K562 (cell line): ENCODE results near the gene GJC2. TPM values are rescaled to one million over a fixed set of nuclear protein-coding genes. Genes with fewer than 3 reads are reported as not detected.

Source experiments
- ASH1L ChIP-seq: fragments of 450-650 bp; IDR thresholded peaks from 2 replicates; pipeline ENCODE4 v1.6.1; 2018; ENCODE audit warnings: borderline replicate concordance, mild to moderate bottlenecking, low read depth; ENCODE audit not compliant: partially characterized antibody
- DNMT1 ChIP-seq: fragments of 450-650 bp; IDR thresholded peaks from 2 replicates; pipeline ENCODE4 v1.6.1; 2016; ENCODE audit warnings: antibody characterized with exemption, mild to moderate bottlenecking
- GATAD2B ChIP-seq: fragments of 450-650 bp; IDR thresholded peaks from 2 replicates; pipeline ENCODE4 v1.6.1; 2017; ENCODE audit warnings: mild to moderate bottlenecking, borderline replicate concordance
- KLF10 ChIP-seq: fragments of 250-450 bp; sonication (Bioruptor Pico); IDR thresholded peaks from 2 replicates; pipeline ENCODE4 v1.6.1; 2021; ENCODE audit warnings: matching md5 sums
- NR0B1 ChIP-seq: fragments of 450-650 bp; IDR thresholded peaks from one replicate; pipeline ENCODE4 v1.6.1; 2018; ENCODE audit warnings: mild to moderate bottlenecking, moderate library complexity; ENCODE audit not compliant: partially characterized antibody
- PHB2 ChIP-seq: fragments of 450-650 bp; IDR thresholded peaks from 2 replicates; pipeline ENCODE4 v1.6.1; 2017; ENCODE audit warnings: low read depth
- PYGO2 ChIP-seq: fragments of 450-650 bp; IDR thresholded peaks from 2 replicates; pipeline ENCODE4 v1.6.1; 2016; ENCODE audit warnings: mild to moderate bottlenecking, missing genetic modification characterization, moderate library complexity, missing compliant biosample characterization
- RBM22 ChIP-seq: fragments of 200-400 bp; formaldehyde crosslinking; IDR thresholded peaks from 2 replicates; pipeline ENCODE4 v1.6.1; 2018; ENCODE audit warnings: low read length, low read depth; ENCODE audit not compliant: poor library complexity, severe bottlenecking
- SIN3A ChIP-seq, 2 experiments: fragments of 150-350 bp in 1 of 2; IDR thresholded peaks; 2 replicates each; pipeline ENCODE4 v1.6.1; 2011 to 2016; ENCODE audit warnings: borderline replicate concordance in 2 of 2, low read depth in 2 of 2, low read length in 2 of 2, mild to moderate bottlenecking in 2 of 2, moderate library complexity in 2 of 2; ENCODE audit not compliant: control insufficient read depth in 1 of 2
- SLC30A9 ChIP-seq: fragments of 250-450 bp; sonication (Bioruptor Pico); IDR thresholded peaks from 2 replicates; pipeline ENCODE4 v1.8.0; 2022; ENCODE audit warnings: mild to moderate bottlenecking, moderate library complexity
- SOX6 ChIP-seq: fragments of 450-650 bp; IDR thresholded peaks from 2 replicates; pipeline ENCODE4 v1.6.1; 2014; ENCODE audit warnings: mild to moderate bottlenecking
- TBL1XR1 ChIP-seq, 2 experiments: IDR thresholded peaks; 2 replicates each; pipeline ENCODE4 v1.6.1; 2012; ENCODE audit warnings: improper control_type of control experiment in 2 of 2, low read length in 2 of 2, mild to moderate bottlenecking in 1 of 2
- TCFL5 ChIP-seq: fragments of 250-450 bp; sonication (Bioruptor Pico); conservative IDR thresholded peaks from 2 replicates; pipeline ENCODE4 v1.6.1; 2021; ENCODE audit warnings: mild to moderate bottlenecking, moderate library complexity, matching md5 sums
- THAP12 ChIP-seq: fragments of 250-450 bp; sonication (Bioruptor Pico); IDR thresholded peaks from 2 replicates; pipeline ENCODE4 v1.9.0; 2021; ENCODE audit warnings: mild to moderate bottlenecking, inconsistent platforms
- ZNF212 ChIP-seq: fragments of 450-650 bp; formaldehyde crosslinking; IDR thresholded peaks from 2 replicates; pipeline ENCODE4 v1.4.0; 2020; ENCODE audit warnings: mild to moderate bottlenecking
- ZNF274 ChIP-seq: IDR thresholded peaks from 2 replicates; pipeline ENCODE4 v1.6.1; 2011; ENCODE audit warnings: low read depth, mild to moderate bottlenecking, low read length, moderate library complexity, borderline replicate concordance
- ZNF282 ChIP-seq: sonication (generic); formaldehyde crosslinking; IDR thresholded peaks from 2 replicates; pipeline ENCODE4 v1.8.1; 2023; ENCODE audit warnings: missing genetic modification reagents
- ZNF384 ChIP-seq: IDR thresholded peaks from 2 replicates; pipeline ENCODE4 v1.6.1; 2012; ENCODE audit warnings: low read depth, low read length, improper control_type of control experiment
- ZNF507 ChIP-seq: conservative IDR thresholded peaks from 2 replicates; pipeline ENCODE4 v1.6.1; 2017; ENCODE audit warnings: missing genetic modification characterization, missing compliant biosample characterization
- polyA plus RNA-seq, 8 experiments: library from polyadenylated mRNA; depleted of rRNA in 4 of 8; stranded (reverse) in 5 of 8; unstranded in 3 of 8; fragments of >200 nt; fragmentation: Nextera tagmentation in 2 of 8; fragmentation: Illumina TruSeq in 1 of 8; extraction: Ambion mirVana in 2 of 8; extraction: Trizol in 1 of 8; gene quantifications; 2 replicates each; pipeline versions ENCODE4 v1.2.1 to v1.2.3, GENCODE V29; 2011 to 2014; ENCODE audit warnings: inconsistent platforms in 1 of 8, missing spikeins in 1 of 8
- total RNA-seq, 7 experiments: library from RNA; depleted of rRNA in 6 of 7; stranded (reverse); fragments of >200 nt in 6 of 7; fragmentation: Illumina TruSeq in 2 of 7; extraction: Trizol in 2 of 7; gene quantifications; 2 replicates each; pipeline versions ENCODE4 v1.2.1 to v1.2.3, GENCODE V29; 2011 to 2021; ENCODE audit warnings: low replicate concordance in 1 of 7
- TF ChIP-seq, protein P1 (sequence below): IDR thresholded peaks from 2 replicates; pipeline ENCODE4 v1.6.1; 2012; ENCODE audit warnings: low read depth, low read length, improper control_type of control experiment, borderline replicate concordance
- TF ChIP-seq, protein P2 (sequence below): fragments of 450-650 bp; IDR thresholded peaks from 2 replicates; pipeline ENCODE4 v1.6.1; 2016; ENCODE audit warnings: borderline replicate concordance
- TF ChIP-seq, protein P3 (sequence below): fragments of 250-450 bp; sonication (Bioruptor Pico); IDR thresholded peaks from 2 replicates; pipeline ENCODE4 v1.8.0; 2021; ENCODE audit warnings: moderate library complexity, mild to moderate bottlenecking, inconsistent platforms

Gene GJC2
- total and polyA plus RNA-seq, 9 of the 15 experiments (the other 6 are each of a cell fraction or from before 2014, with no cell fraction given): 0.03 to 0.62 (median 0.11) TPM; not detected in 2

- TF ChIP-seq, protein P1, sequence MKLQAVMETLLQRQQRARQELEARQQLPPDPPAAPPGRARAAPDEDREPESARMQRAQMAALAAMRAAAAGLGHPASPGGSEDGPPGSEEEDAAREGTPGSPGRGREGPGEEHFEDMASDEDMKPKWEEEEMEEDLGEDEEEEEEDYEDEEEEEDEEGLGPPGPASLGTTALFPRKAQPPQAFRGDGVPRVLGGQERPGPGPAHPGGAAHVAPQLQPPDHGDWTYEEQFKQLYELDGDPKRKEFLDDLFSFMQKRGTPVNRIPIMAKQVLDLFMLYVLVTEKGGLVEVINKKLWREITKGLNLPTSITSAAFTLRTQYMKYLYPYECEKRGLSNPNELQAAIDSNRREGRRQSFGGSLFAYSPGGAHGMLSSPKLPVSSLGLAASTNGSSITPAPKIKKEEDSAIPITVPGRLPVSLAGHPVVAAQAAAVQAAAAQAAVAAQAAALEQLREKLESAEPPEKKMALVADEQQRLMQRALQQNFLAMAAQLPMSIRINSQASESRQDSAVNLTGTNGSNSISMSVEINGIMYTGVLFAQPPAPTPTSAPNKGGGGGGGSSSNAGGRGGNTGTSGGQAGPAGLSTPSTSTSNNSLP: no peak
- TF ChIP-seq ASH1L (no peak), SIN3A (IDR thresholded peaks at IDR 0.05; ENCODE audit: borderline replicate concordance in 2 of 2, control insufficient read depth in 1 of 2, low read depth in 2 of 2, low read length in 2 of 2) (no peak), SOX6 (no peak), ZNF282 (CRISPR knock-in tag) (no peak), NR0B1 (no peak), SLC30A9 (CRISPR knock-in tag) (no peak), ZNF507 (tag) (no peak), TBL1XR1 (IDR thresholded peaks at IDR 0.05; ENCODE audit: low read length in 2 of 2) (no peak), TCFL5 (CRISPR knock-in tag) (no peak), PYGO2 (tag) (peak; percentile 62; the same call in 1 of the 2 replicates), RBM22 (no peak), KLF10 (CRISPR knock-in tag) (no peak), ZNF274 (no peak), PHB2 (no peak), ZNF384 (no peak), ZNF212 (CRISPR knock-in tag) (peak; percentile 74; the same call in 1 of the 2 replicates), DNMT1 (no peak), THAP12 (CRISPR knock-in tag) (no peak), GATAD2B (no peak)
- TF ChIP-seq, protein P2, sequence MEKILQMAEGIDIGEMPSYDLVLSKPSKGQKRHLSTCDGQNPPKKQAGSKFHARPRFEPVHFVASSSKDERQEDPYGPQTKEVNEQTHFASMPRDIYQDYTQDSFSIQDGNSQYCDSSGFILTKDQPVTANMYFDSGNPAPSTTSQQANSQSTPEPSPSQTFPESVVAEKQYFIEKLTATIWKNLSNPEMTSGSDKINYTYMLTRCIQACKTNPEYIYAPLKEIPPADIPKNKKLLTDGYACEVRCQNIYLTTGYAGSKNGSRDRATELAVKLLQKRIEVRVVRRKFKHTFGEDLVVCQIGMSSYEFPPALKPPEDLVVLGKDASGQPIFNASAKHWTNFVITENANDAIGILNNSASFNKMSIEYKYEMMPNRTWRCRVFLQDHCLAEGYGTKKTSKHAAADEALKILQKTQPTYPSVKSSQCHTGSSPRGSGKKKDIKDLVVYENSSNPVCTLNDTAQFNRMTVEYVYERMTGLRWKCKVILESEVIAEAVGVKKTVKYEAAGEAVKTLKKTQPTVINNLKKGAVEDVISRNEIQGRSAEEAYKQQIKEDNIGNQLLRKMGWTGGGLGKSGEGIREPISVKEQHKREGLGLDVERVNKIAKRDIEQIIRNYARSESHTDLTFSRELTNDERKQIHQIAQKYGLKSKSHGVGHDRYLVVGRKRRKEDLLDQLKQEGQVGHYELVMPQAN: peak; percentile 60
- TF ChIP-seq, protein P3, sequence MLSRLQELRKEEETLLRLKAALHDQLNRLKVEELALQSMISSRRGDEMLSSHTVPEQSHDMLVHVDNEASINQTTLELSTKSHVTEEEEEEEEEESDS (CRISPR knock-in tag): no peak
Observed at GRCh38 chr1:228139406-228139930, 10.3 kb upstream of the GJC2 start (continued).
